Activated CD4-positive, alpha-beta T cell treated with anti-CD3 and anti-CD28 coated beads, Interleukin-2, amount 50 U/mL, for 4 hours (primary cell): Measurements from ENCODE around the gene RMRP.

Experiments
- DNase-seq, 2 experiments: peaks; one replicate each; pipeline ENCODE4 v3.0.0-alpha.2; 2020

The RMRP gene

DNA sequence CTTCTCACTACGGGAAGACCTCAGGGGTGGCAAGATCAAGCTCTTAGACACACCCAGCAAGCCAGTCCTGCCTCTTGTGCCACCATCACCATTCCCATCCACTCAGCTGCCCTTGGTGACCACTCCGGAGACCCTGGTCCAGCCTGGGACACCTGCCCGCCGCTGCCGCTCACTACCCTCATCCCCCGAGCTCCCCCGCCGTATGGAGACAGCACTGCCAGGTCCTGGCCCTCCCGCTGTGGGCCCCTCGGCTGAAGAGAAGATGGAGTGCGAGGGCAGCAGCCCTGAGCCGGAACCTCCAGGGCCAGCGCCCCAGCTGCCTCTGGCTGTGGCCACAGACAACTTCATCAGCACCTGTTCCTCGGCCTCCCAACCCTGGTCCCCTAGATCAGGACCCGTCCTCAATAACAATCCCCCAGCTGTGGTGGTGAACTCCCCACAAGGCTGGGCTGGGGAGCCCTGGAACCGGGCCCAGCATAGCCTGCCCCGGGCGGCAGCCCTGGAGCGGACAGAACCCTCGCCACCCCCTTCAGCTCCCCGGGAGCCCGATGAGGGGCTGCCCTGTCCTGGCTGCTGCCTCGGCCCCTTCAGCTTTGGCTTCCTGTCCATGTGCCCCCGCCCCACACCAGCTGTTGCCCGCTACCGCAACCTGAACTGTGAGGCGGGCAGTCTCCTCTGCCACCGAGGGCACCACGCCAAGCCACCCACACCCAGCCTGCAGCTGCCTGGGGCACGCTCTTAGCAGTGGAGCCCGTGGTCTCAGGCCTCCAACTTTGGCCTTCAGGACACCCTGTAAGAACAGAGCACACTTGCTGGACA lies 48.6 kb downstream of the RMRP start:
- DNase-seq, result no peak

- DNase-seq, result no peak
Measured at GRCh38 chr9:35608221-35608620, 49.6 kb downstream of the RMRP start.
